Measurements from ENCODE around the gene SIKE1. TPM values are rescaled to one million over a fixed set of nuclear protein-coding genes. Genes with fewer than 3 reads are reported as not detected.
"Not testable (repeated sequence)": the region's sequence is repeated elsewhere in the genome, so short reads cannot be mapped to it uniquely, and the experiment has no call there.

Gene SIKE1
- total RNA-seq, 1 experiment from 2014 or later: 60.7 TPM

DNA sequence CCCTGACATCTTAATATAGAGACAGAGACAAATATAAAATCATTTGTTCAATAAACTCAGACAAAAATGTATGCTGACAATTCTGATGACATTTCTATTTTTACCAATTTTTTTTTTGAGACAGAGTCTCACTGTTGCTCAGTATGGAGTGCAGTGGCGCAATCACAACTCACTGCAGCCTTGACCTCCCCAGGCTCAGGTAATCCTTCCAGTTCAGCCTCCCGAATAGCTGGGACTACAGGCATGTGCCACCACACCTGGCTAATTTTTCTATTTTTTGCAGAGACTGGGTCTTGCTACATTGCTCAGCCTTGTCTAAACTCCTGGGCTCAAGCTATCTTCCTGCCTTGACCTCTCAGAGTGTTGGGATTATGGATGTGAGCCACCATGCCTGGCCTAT, 13.6 kb upstream of the SIKE1 start:
- no peak overlapping the region for H3K4me3 ChIP-seq (replicated peaks in 1 of 2; ENCODE audit: low read depth in 1 of 2, low read length in 2 of 2)
- no peak overlapping the region for H3K27ac ChIP-seq (ENCODE audit: low read depth, low read length)
- no peaks in the 10 kb centered on the region for H4K20me1 ChIP-seq (ENCODE audit: insufficient read depth)
- ATAC-seq: no peak
- H3K9me3 ChIP-seq (ENCODE audit: control insufficient read depth in 1 of 2, insufficient read depth in 1 of 2, low read depth in 1 of 2, low read length in 2 of 2): no peaks in the 10 kb centered on the region
- H3K4me2 ChIP-seq (ENCODE audit: low read length): no peak overlapping the region
- ChIA-PET CTCF (no interaction called here), POLR2A (no interaction called here), RAD21 (ENCODE audit: low non-redundant PET in 1 of 2, low total read pairs in 2 of 2, uncharacterized antibody in 2 of 2, unreplicated experiment in 2 of 2) (no interaction called here)
- no peaks in the 10 kb centered on the region for H3K36me3 ChIP-seq (ENCODE audit: control insufficient read depth in 1 of 2, insufficient read depth in 2 of 2, low read length in 2 of 2)
- H3K9me2 ChIP-seq (ENCODE audit: insufficient read depth): no peaks in the 10 kb centered on the region
- H3K4me1 ChIP-seq (ENCODE audit: control insufficient read depth in 1 of 2, insufficient read depth in 2 of 2, low read length in 2 of 2): no peaks in the 10 kb centered on the region
- intact Hi-C loops (cut with micrococcal nuclease): no loop called here
- H2AFZ ChIP-seq (ENCODE audit: low read depth, low read length, poor library complexity, severe bottlenecking): no peak overlapping the region
- no peaks in the 10 kb centered on the region for H3K27me3 ChIP-seq (ENCODE audit: insufficient read depth, low read length)
- no peak overlapping the region for H3K9ac ChIP-seq (ENCODE audit: low read length)
- BruUV-seq (replicated peaks): no TSS peak
- no peaks in the 10 kb centered on the region for H3K79me2 ChIP-seq (ENCODE audit: insufficient read depth, low read length)
- DNase-seq (ENCODE audit: low read depth, low spot score): no peak
- TF ChIP-seq, protein P1, sequence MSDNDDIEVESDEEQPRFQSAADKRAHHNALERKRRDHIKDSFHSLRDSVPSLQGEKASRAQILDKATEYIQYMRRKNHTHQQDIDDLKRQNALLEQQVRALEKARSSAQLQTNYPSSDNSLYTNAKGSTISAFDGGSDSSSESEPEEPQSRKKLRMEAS (IDR thresholded peaks at IDR 0.05): no peak
- TF ChIP-seq JUND (IDR thresholded peaks at IDR 0.05): no peak
- TF ChIP-seq CBX3 (IDR thresholded peaks at IDR 0.05; ENCODE audit: low read depth): no peak
- TF ChIP-seq EGR1 (IDR thresholded peaks at IDR 0.05; ENCODE audit: low read depth): no peak
- no peak for TF ChIP-seq SIN3A (IDR thresholded peaks at IDR 0.05; ENCODE audit: low read depth)
- no peak for TF ChIP-seq EZH2 (IDR thresholded peaks at IDR 0.05)
- TF ChIP-seq FOSL1 (IDR thresholded peaks at IDR 0.05; ENCODE audit: low read depth): no peak
- no peak for TF ChIP-seq TCF7L2 (IDR thresholded peaks at IDR 0.05; ENCODE audit: borderline replicate concordance, extremely low read depth, insufficient read depth, insufficient read length)
- TF ChIP-seq, protein P2, sequence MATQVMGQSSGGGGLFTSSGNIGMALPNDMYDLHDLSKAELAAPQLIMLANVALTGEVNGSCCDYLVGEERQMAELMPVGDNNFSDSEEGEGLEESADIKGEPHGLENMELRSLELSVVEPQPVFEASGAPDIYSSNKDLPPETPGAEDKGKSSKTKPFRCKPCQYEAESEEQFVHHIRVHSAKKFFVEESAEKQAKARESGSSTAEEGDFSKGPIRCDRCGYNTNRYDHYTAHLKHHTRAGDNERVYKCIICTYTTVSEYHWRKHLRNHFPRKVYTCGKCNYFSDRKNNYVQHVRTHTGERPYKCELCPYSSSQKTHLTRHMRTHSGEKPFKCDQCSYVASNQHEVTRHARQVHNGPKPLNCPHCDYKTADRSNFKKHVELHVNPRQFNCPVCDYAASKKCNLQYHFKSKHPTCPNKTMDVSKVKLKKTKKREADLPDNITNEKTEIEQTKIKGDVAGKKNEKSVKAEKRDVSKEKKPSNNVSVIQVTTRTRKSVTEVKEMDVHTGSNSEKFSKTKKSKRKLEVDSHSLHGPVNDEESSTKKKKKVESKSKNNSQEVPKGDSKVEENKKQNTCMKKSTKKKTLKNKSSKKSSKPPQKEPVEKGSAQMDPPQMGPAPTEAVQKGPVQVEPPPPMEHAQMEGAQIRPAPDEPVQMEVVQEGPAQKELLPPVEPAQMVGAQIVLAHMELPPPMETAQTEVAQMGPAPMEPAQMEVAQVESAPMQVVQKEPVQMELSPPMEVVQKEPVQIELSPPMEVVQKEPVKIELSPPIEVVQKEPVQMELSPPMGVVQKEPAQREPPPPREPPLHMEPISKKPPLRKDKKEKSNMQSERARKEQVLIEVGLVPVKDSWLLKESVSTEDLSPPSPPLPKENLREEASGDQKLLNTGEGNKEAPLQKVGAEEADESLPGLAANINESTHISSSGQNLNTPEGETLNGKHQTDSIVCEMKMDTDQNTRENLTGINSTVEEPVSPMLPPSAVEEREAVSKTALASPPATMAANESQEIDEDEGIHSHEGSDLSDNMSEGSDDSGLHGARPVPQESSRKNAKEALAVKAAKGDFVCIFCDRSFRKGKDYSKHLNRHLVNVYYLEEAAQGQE (IDR thresholded peaks at IDR 0.05; ENCODE audit: low read depth): no peak
- no peak for TF ChIP-seq RAD21 (IDR thresholded peaks at IDR 0.05; ENCODE audit: low read depth)
- TF ChIP-seq, protein P3, sequence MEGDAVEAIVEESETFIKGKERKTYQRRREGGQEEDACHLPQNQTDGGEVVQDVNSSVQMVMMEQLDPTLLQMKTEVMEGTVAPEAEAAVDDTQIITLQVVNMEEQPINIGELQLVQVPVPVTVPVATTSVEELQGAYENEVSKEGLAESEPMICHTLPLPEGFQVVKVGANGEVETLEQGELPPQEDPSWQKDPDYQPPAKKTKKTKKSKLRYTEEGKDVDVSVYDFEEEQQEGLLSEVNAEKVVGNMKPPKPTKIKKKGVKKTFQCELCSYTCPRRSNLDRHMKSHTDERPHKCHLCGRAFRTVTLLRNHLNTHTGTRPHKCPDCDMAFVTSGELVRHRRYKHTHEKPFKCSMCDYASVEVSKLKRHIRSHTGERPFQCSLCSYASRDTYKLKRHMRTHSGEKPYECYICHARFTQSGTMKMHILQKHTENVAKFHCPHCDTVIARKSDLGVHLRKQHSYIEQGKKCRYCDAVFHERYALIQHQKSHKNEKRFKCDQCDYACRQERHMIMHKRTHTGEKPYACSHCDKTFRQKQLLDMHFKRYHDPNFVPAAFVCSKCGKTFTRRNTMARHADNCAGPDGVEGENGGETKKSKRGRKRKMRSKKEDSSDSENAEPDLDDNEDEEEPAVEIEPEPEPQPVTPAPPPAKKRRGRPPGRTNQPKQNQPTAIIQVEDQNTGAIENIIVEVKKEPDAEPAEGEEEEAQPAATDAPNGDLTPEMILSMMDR (IDR thresholded peaks at IDR 0.05 in 2 of 3, conservative IDR thresholded peaks at IDR 0.05 in 1 of 3; ENCODE audit: borderline replicate concordance in 1 of 3, insufficient read depth in 1 of 3, low read depth in 2 of 3, low read length in 2 of 3): no peak

DNA sequence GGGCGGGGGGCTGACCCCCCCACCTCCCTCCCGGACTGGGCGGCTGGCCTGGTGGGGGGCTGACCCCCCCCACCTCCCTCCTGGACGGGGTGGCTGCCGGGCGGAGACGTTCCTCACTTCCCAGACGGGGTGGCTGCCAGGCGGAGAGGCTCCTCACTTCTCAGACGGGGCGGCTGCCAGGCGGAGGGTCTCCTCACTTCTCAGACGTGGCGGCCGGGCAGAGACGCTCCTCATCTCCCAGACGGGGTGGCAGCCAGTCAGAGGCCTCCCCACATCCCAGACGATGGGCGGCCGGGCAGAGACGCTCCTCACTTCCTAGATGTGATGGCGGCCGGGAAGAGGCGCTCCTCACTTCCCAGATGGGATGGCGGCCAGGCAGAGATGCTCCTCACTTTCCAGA, 10.1 kb upstream of the SIKE1 start:
- H3K4me3 ChIP-seq (replicated peaks in 1 of 2; ENCODE audit: low read depth in 1 of 2, low read length in 2 of 2); ATAC-seq; DNase-seq (ENCODE audit: low read depth, low spot score); CTCF ChIA-PET; H4K20me1 ChIP-seq (ENCODE audit: insufficient read depth); H3K9ac ChIP-seq (ENCODE audit: low read length); H3K27ac ChIP-seq (ENCODE audit: low read depth, low read length); H3K79me2 ChIP-seq (ENCODE audit: insufficient read depth, low read length); H3K4me2 ChIP-seq (ENCODE audit: low read length); H3K9me2 ChIP-seq (ENCODE audit: insufficient read depth); H3K27me3 ChIP-seq (ENCODE audit: insufficient read depth, low read length); H2AFZ ChIP-seq (ENCODE audit: low read depth, low read length, poor library complexity, severe bottlenecking); H3K36me3 ChIP-seq (ENCODE audit: control insufficient read depth in 1 of 2, insufficient read depth in 2 of 2, low read length in 2 of 2); POLR2A ChIA-PET; BruUV-seq (replicated peaks); H3K4me1 ChIP-seq (ENCODE audit: control insufficient read depth in 1 of 2, insufficient read depth in 2 of 2, low read length in 2 of 2); RAD21 ChIA-PET (ENCODE audit: low non-redundant PET in 1 of 2, low total read pairs in 2 of 2, uncharacterized antibody in 2 of 2, unreplicated experiment in 2 of 2); intact Hi-C loops (cut with micrococcal nuclease); H3K9me3 ChIP-seq (ENCODE audit: control insufficient read depth in 1 of 2, insufficient read depth in 1 of 2, low read depth in 1 of 2, low read length in 2 of 2): not testable (repeated sequence)

Measured in HCT116 (cell line).